ENCODE measurements around the gene RPL10A. TPM values are rescaled to one million over a fixed set of nuclear protein-coding genes. Genes with fewer than 3 reads are reported as not detected.

The RPL10A gene
- total and polyA plus RNA-seq, 2 of the 13 experiments (the other 11 are each of a cell fraction or from before 2014, with no cell fraction given), result 1,854 to 2,726 TPM

GRCh38 chr6:35497571-35498421, 29.6 kb downstream of the RPL10A start (continued):
- no peak for TF ChIP-seq SSRP1 (CRISPR knock-in tag; IDR thresholded peaks at IDR 0.05)
- peak; percentile 60; the same call in 1 of the 2 replicates for TF ChIP-seq ZMYM4 (CRISPR knock-in tag; IDR thresholded peaks at IDR 0.05)
- TF ChIP-seq ATF7 (IDR thresholded peaks at IDR 0.05), result no peak
- peak; percentile 57; the same call in 1 of the 2 replicates for TF ChIP-seq ATF7 (CRISPR knock-in tag; IDR thresholded peaks at IDR 0.05)
- TF ChIP-seq ZNF766 (CRISPR knock-in tag; IDR thresholded peaks at IDR 0.05; ENCODE audit: borderline replicate concordance), result no peak; the same call in 1 of the 2 replicates
- peak; percentile 45; the same call in 1 of the 2 replicates for TF ChIP-seq IRF2 (CRISPR knock-in tag; IDR thresholded peaks at IDR 0.05)
- TF ChIP-seq ZNF619 (CRISPR knock-in tag; IDR thresholded peaks at IDR 0.05), result no peak
- no peak for TF ChIP-seq LCORL (IDR thresholded peaks at IDR 0.05)
- peak; percentile 78 for TF ChIP-seq LCORL (CRISPR knock-in tag; IDR thresholded peaks at IDR 0.05)
- TF ChIP-seq MXD3 (CRISPR knock-in tag; IDR thresholded peaks at IDR 0.05), result peak; percentile 98
- TF ChIP-seq HINFP (CRISPR knock-in tag; IDR thresholded peaks at IDR 0.05; ENCODE audit: low read depth), result no peak
- peak; percentile 24; the same call in 1 of the 2 replicates for TF ChIP-seq MEF2D (CRISPR knock-in tag; IDR thresholded peaks at IDR 0.05)
- TF ChIP-seq ZNF263 (CRISPR knock-in tag; IDR thresholded peaks at IDR 0.05), result peak; percentile 86
- TF ChIP-seq TRAFD1 (CRISPR knock-in tag; IDR thresholded peaks at IDR 0.05; ENCODE audit: borderline replicate concordance), result no peak
- no peak; the same call in 1 of the 2 replicates for TF ChIP-seq ZNF121 (CRISPR knock-in tag; IDR thresholded peaks at IDR 0.05)
- TF ChIP-seq KMT2B (CRISPR knock-in tag; IDR thresholded peaks at IDR 0.05), result peak; percentile 75; the same call in 1 of the 2 replicates
- peak; percentile 66 for TF ChIP-seq KAT8 (CRISPR knock-in tag; IDR thresholded peaks at IDR 0.05)
- 0 out of 2 replicates have a peak, but pooled peaks have one; percentile 71 for TF ChIP-seq CAMTA2 (CRISPR knock-in tag; IDR thresholded peaks at IDR 0.05; ENCODE audit: borderline replicate concordance)
- no peak; the same call in 1 of the 2 replicates for TF ChIP-seq MIER3 (CRISPR knock-in tag; IDR thresholded peaks at IDR 0.05; ENCODE audit: borderline replicate concordance)
- TF ChIP-seq CEBPZ (IDR thresholded peaks at IDR 0.05; ENCODE audit: low read length), result no peak
- no peak for TF ChIP-seq PLRG1 (conservative IDR thresholded peaks at IDR 0.05)
